ENCODE data around the gene SNAPC5. TPM values are rescaled to one million over a fixed set of nuclear protein-coding genes. Genes with fewer than 3 reads are reported as not detected.
"Not testable (repeated sequence)": the region's sequence is repeated elsewhere in the genome, so short reads cannot be mapped to it uniquely, and the experiment has no call there.

Gene SNAPC5
- polyA plus RNA-seq, 10 donors = 31.4 to 43.2 (median 35.5) TPM

GRCh38 chr15:66461294-66461693, 36.3 kb downstream of the SNAPC5 start:
- DNase-seq = not testable (repeated sequence)

- DNase-seq = no peak
Observed at GRCh38 chr15:66459818-66460615, 37.5 kb downstream of the SNAPC5 start.

GRCh38 chr15:66456211-66456610, 41.4 kb downstream of the SNAPC5 start:
- no peak for DNase-seq

GRCh38 chr15:66454143-66454542, 43.4 kb downstream of the SNAPC5 start:
- DNase-seq = no peak

DNA sequence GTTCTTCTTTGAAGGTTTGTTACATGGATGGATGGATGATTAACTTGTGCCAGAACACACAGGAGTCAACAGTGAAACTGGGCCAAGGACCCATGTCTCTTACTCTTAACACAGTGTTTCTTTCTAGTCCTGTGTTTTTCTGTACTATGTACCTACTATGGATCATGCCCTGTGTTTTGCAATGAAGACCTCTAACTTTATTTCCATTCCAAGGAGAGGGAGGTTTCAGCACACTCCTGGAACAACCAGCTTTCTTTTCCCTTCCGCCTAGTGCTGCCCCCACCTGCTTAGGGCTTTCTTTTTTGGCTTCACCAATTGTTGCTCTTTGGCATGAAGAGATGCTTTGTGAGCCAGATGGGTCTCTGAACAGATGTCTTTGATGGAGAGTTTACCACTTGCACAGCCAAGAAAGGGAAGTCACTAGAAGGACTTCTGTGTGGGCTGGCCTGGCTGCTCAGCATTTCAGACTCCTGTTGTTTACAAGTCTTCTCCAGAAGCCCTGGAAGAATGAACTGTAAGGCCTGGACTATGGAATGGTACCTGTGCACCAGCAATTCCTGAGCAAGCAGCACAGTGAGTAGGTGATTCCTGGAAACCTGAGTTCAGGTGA, 44.5 kb downstream of the SNAPC5 start:
- DNase-seq = peak; percentile 25 to 61 (median 37)

DNA sequence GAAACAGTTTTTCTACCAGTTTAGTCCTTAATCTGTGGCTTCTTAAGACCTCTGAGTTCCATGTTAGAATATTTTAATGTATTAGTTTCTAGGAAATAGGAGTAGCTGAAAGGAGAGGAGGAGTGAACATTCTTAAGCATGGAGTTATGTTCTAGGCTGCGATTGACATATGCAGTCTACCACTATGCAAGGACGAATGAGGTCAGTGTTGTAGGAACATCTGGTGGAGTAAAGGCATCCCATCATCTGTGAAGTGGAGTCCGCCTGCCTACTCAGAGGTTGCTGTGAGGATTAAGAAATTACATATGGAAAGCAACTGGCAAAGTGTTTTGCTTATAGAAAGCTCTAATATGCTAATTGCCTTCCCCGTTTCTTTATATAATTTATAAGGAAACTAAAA, 45.1 kb downstream of the SNAPC5 start:
- DNase-seq = peak in 2 of 3 donors; percentile 11 to 29

Other genes with a start within 250 kb of the SNAPC5 start
- under 1 TPM; 0.06 to 0.57 (median 0.35) TPM for gene MEGF11, start 244.0 kb downstream of the SNAPC5 start, polyA plus RNA-seq (ENCODE audit: insufficient read length in 10 of 10)
- gene DIS3L, start 204.2 kb downstream of the SNAPC5 start, polyA plus RNA-seq (ENCODE audit: insufficient read length in 10 of 10) = 10 to 100 TPM; 21.8 to 40.7 (median 31.3) TPM
- 10 to 100 TPM in 8 of 10 donors, 1 to 10 TPM in 2; 8.4 to 14.3 (median 12.0) TPM for gene TIPIN, start 141.1 kb downstream of the SNAPC5 start, polyA plus RNA-seq (ENCODE audit: insufficient read length in 10 of 10)
- gene MAP2K1, start 110.8 kb downstream of the SNAPC5 start, polyA plus RNA-seq (ENCODE audit: insufficient read length in 10 of 10) = 100 to 1,000 TPM in 8 of 10 donors, 10 to 100 TPM in 2; 95.5 to 148 (median 118) TPM
- 1,000 to 10,000 TPM; 5,006 to 6,467 (median 5,868) TPM for gene RPL4, start 7.1 kb upstream of the SNAPC5 start, polyA plus RNA-seq (ENCODE audit: insufficient read length in 10 of 10)
- gene ZWILCH, start 7.6 kb upstream of the SNAPC5 start, polyA plus RNA-seq (ENCODE audit: insufficient read length in 10 of 10) = 10 to 100 TPM; 12.0 to 22.6 (median 17.5) TPM
- gene LCTL, start 68.2 kb upstream of the SNAPC5 start, polyA plus RNA-seq (ENCODE audit: insufficient read length in 10 of 10) = under 1 TPM; 0.07 to 0.32 (median 0.17) TPM
- gene SMAD6, start 204.5 kb upstream of the SNAPC5 start, polyA plus RNA-seq (ENCODE audit: insufficient read length in 10 of 10) = 1 to 10 TPM; 2.3 to 9.1 (median 4.3) TPM

All from muscle of back (tissue), 11 donors.